ENCODE measurements around the gene PTPN1. TPM values are rescaled to one million over a fixed set of nuclear protein-coding genes. Genes with fewer than 3 reads are reported as not detected.

PTPN1 gene
- 21.5 and 31.3 TPM in 2 replicates for total RNA-seq

DNA sequence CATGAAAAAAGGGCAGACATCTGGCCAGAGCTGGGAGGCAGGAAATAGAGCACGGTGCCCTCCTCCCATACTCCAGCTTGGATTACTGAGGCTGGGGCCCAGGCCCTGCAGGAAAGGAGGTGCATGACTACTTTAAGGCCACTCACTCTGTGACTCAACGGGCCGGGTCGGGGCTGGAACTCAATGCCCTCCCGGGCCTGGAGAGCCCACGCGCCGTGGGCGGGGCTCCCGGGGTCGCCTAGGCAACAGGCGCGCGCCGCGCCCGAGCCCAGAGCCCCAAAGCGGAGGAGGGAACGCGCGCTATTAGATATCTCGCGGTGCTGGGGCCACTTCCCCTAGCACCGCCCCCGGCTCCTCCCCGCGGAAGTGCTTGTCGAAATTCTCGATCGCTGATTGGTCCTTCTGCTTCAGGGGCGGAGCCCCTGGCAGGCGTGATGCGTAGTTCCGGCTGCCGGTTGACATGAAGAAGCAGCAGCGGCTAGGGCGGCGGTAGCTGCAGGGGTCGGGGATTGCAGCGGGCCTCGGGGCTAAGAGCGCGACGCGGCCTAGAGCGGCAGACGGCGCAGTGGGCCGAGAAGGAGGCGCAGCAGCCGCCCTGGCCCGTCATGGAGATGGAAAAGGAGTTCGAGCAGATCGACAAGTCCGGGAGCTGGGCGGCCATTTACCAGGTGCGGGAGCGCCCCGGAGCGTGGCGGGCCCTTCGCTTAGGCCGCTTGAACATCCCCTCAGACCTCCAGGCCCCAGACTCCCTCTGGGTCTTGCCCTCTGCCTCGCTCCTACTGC, at the start of gene PTPN1:
TSS of gene PTPN1 (plus strand) at position 461 of the 783 bp plus-strand sequence. CDS start at position 606, 145 bp downstream.

Other genes with a start within 250 kb of the PTPN1 start
- 0.64 and 2.7 TPM in 2 replicates for gene RIPOR3, start 181.2 kb downstream of the PTPN1 start, total RNA-seq
- 10.7 and 19.0 TPM in 2 replicates for gene PARD6B, start 221.2 kb downstream of the PTPN1 start, total RNA-seq

Measured in tracheal epithelial cell (primary cell).